GM18951 (cell line): ENCODE data around the gene SPATS2L.
"Not testable (repeated sequence)": the region's sequence is repeated elsewhere in the genome, so short reads cannot be mapped to it uniquely, and the experiment has no call there.

Experiments used
- POLR2A ChIP-seq: IDR thresholded peaks from 4 replicates; pipeline ENCODE4 v1.6.1; 2011; ENCODE audit warnings: mild to moderate bottlenecking; ENCODE audit not compliant: insufficient read length, insufficient read depth; ENCODE audit errors: extremely low read depth
- in situ Hi-C: fragments of 300-500 bp; cut with MboI; formaldehyde crosslinking; loops from one replicate; pipeline ENCODE4 v1.12.0; 2022; ENCODE audit warnings: low sequenced_read_pairs, mixed read lengths, inconsistent platforms; ENCODE audit not compliant: unreplicated experiment

Gene SPATS2L

GRCh38 chr2:200336980-200337615, 30.6 kb downstream of the SPATS2L start:
- in situ Hi-C loops = no loop called here
- TF ChIP-seq POLR2A = no peak

GRCh38 chr2:200337621-200338020, 31.1 kb downstream of the SPATS2L start:
- in situ Hi-C loops = no loop called here
- TF ChIP-seq POLR2A = no peak

- TF ChIP-seq POLR2A = no peak
- in situ Hi-C loops = no loop called here
Observed at GRCh38 chr2:200338692-200339091, 32.2 kb downstream of the SPATS2L start.

- in situ Hi-C loops = no loop called here
Observed at GRCh38 chr2:200340508-200341224, 34.2 kb downstream of the SPATS2L start.

GRCh38 chr2:200341376-200341775, 34.9 kb downstream of the SPATS2L start:
- in situ Hi-C loops = no loop called here
- no peak for TF ChIP-seq POLR2A

More at GRCh38 chr2:200340508-200341224, 34.2 kb downstream of the SPATS2L start:
- no peak for TF ChIP-seq POLR2A

GRCh38 chr2:200342235-200342634, 35.7 kb downstream of the SPATS2L start:
- no peak for TF ChIP-seq POLR2A
- in situ Hi-C loops = no loop called here

GRCh38 chr2:200342654-200343053, 36.2 kb downstream of the SPATS2L start:
- no peak for TF ChIP-seq POLR2A
- in situ Hi-C loops = no loop called here

- in situ Hi-C loops = not testable (repeated sequence)
Observed at GRCh38 chr2:200344202-200344601, 37.7 kb downstream of the SPATS2L start.

- TF ChIP-seq POLR2A = no peak
- in situ Hi-C loops = no loop called here
Observed at GRCh38 chr2:200345975-200346374, 39.5 kb downstream of the SPATS2L start.

GRCh38 chr2:200347301-200347700, 40.8 kb downstream of the SPATS2L start:
- in situ Hi-C loops = no loop called here
- TF ChIP-seq POLR2A = no peak

- no peak for TF ChIP-seq POLR2A
- in situ Hi-C loops = no loop called here
Observed at GRCh38 chr2:200348897-200349563, 42.5 kb downstream of the SPATS2L start.

- in situ Hi-C loops = no loop called here
- no peak for TF ChIP-seq POLR2A
Observed at GRCh38 chr2:200349868-200350267, 43.4 kb downstream of the SPATS2L start.

GRCh38 chr2:200350850-200351285, 44.4 kb downstream of the SPATS2L start:
- in situ Hi-C loops = no loop called here
- TF ChIP-seq POLR2A = no peak

- TF ChIP-seq POLR2A = no peak
- in situ Hi-C loops = no loop called here
Observed at GRCh38 chr2:200351815-200352214, 45.3 kb downstream of the SPATS2L start.
